LNCAP (cell line): Measurements from ENCODE around the gene ENPP6.

Experiments
- TF ChIP-seq, protein P1 (sequence below): fragments of 450-650 bp; IDR thresholded peaks from 2 replicates; pipeline ENCODE4 v1.5.1; 2017; ENCODE audit warnings: mild to moderate bottlenecking

ENPP6 gene

DNA sequence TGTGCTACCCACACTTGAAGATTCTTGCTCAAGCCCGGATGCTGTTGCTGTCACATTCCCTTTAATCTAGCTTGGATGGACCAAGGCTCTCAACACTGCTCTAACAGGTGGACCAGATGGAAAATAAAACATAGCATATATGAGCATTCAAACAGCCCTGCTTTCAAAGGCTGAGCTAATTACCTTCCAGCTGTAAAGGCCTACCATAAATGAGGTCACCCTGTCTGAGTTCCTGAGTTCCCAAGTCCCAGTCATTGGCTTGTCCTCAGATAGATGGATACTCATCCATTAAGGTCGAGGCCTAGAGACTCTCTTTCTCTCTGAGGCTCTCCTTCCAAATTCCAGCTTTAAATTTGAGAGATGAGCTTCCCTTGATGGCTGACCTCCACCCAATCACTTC is 165.1 kb downstream of the ENPP6 start:
- TF ChIP-seq, protein P1, sequence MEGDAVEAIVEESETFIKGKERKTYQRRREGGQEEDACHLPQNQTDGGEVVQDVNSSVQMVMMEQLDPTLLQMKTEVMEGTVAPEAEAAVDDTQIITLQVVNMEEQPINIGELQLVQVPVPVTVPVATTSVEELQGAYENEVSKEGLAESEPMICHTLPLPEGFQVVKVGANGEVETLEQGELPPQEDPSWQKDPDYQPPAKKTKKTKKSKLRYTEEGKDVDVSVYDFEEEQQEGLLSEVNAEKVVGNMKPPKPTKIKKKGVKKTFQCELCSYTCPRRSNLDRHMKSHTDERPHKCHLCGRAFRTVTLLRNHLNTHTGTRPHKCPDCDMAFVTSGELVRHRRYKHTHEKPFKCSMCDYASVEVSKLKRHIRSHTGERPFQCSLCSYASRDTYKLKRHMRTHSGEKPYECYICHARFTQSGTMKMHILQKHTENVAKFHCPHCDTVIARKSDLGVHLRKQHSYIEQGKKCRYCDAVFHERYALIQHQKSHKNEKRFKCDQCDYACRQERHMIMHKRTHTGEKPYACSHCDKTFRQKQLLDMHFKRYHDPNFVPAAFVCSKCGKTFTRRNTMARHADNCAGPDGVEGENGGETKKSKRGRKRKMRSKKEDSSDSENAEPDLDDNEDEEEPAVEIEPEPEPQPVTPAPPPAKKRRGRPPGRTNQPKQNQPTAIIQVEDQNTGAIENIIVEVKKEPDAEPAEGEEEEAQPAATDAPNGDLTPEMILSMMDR = no peak

DNA sequence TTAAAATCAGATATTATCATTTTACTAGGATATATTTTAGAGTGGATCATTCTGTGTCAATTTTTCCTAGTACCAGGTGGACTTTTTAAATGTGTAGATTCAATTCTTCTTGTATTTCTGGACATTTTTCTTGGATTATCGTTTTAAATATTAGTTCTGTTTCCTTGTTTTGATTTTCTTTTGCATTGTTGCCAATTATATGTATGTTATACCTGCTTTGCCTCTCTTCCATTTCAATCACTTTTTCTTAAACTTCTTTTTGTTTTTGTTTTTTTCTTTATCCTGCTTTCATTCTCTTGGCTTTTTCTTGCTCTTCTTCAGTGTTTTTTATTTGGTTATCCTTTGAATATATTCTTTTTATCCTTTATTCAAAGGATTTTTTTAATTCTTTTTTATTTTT is 171.5 kb downstream of the ENPP6 start:
- TF ChIP-seq, protein P1 = no peak

DNA sequence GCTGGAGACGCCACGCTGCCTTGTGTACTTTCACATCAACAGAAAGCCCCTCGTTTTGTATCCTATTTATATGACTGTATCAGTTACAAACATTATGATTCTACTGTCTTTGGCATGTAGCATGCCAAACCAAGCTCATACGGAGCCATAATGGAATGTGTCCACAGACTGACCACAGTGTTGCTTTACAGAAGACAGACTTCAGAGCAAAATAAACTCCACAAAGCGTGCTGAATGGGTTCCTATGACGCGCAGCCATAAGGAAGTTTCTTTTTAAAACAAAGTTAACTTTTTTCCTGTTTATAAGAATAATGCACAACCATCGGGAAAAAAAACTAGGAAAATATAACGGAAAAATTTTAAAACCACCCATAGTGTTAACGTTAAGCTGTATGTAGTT is 176.5 kb downstream of the ENPP6 start:
- TF ChIP-seq, protein P1 = no peak

DNA sequence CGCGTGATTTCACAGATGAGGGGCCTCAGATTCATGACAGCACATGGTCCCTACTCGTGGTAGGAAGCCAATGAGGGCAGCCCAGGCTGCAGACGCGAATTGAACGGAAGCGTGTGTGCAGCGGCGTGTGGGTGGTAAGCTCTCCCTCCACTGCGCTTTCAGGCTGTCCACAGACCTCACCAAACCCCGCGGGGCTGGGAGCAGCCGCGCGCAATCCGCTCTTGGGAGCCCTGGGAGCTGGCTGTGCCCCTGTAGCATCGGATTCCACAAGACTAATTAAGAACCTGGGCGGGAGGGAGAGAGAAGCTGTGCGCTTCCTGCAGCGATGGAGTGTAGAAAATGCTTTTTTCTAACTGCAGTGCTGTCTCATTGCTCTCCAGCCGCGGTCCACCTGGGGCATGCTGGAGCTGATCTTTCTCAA is 177.7 kb downstream of the ENPP6 start:
- TF ChIP-seq, protein P1 = no peak
